HepG2 (cell line): ENCODE data around the gene ZNF365. TPM values are rescaled to one million over a fixed set of nuclear protein-coding genes. Genes with fewer than 3 reads are reported as not detected.

Experiments used
- ATAC-seq: fragments of 200-7000 bp; cut with Tn5 transposase; 3 replicates; pipeline ENCODE4 v1.9.1; 2020; ENCODE audit warnings: mild to moderate bottlenecking, moderate library complexity
- BruUV-seq: library from RNA; stranded (reverse); fragments of 400-500 nt; replicated peaks from 2 replicates; lab custom pipeline; 2021; lab: Mats Ljungman, UMichigan
- CTCF ChIA-PET: fragments of 300-600 bp; formaldehyde crosslinking; extraction: SDS; loops from one replicate; lab custom pipeline; 2021; ENCODE audit warnings: low total read pairs, inconsistent platforms, low intra/inter-chr PET ratio; lab: Yijun Ruan, JAX
- POLR2A ChIA-PET: fragments of 350-600 bp; sonication (Branson Sonifier 250); formaldehyde crosslinking; loops from one replicate; lab custom pipeline; 2020; ENCODE audit warnings: antibody characterized with exemption, inconsistent platforms; lab: Yijun Ruan, JAX
- DNase-seq: peaks from one replicate; pipeline ENCODE4 v3.0.0-alpha.2; 2015; ENCODE audit warnings: low spot score
- FAIRE-seq: peaks from 3 replicates; lab custom pipeline; 2011; peaks lifted over from hg19 to GRCh38; lab: Jason Lieb, UNC
- H2AFZ ChIP-seq: one replicate; pipeline ENCODE4 v1.6.1; 2011; ENCODE audit warnings: low read length, inconsistent platforms
- H3K27ac ChIP-seq: fragments of 300-600 bp; 3 replicates; pipeline ENCODE4 v1.8.0; 2011; ENCODE audit warnings: mixed run types, mild to moderate bottlenecking, mixed read lengths, low read length, inconsistent platforms; ENCODE audit not compliant: insufficient read depth; ENCODE audit errors: extremely low read length
- H3K27me3 ChIP-seq, 2 experiments: fragments of 200-600 bp in 1 of 2; 2 replicates in 1 of 2; 3 replicates in 1 of 2; pipeline versions ENCODE4 v1.6.0 to v1.8.0; 2011; ENCODE audit warnings: low read length in 2 of 2, mild to moderate bottlenecking in 2 of 2, moderate library complexity in 2 of 2, inconsistent platforms in 1 of 2; ENCODE audit not compliant: insufficient read depth in 2 of 2, control insufficient read depth in 1 of 2
- H3K36me3 ChIP-seq, 2 experiments: fragments of 200-600 bp in 1 of 2; replicated peaks in 1 of 2; 2 replicates in 1 of 2; 3 replicates in 1 of 2; pipeline versions ENCODE4 v1.5.1 to v1.8.0; 2011; ENCODE audit warnings: low read length in 2 of 2, inconsistent platforms in 1 of 2; ENCODE audit not compliant: insufficient read depth in 2 of 2, control insufficient read depth in 1 of 2
- H3K4me1 ChIP-seq: 2 replicates; pipeline ENCODE4 v1.5.1; 2012; ENCODE audit warnings: low read length, inconsistent platforms; ENCODE audit not compliant: insufficient read depth
- H3K4me2 ChIP-seq: 2 replicates; pipeline ENCODE4 v1.6.0; 2011; ENCODE audit warnings: low read depth, low read length, inconsistent platforms
- H3K4me3 ChIP-seq, 3 experiments: fragments of 200-600 bp in 1 of 3; sonication (generic), shearing (Covaris generic) in 1 of 3; replicated peaks in 1 of 3; 2 replicates each; pipeline ENCODE4 v1.5.1; 2011 to 2016; ENCODE audit warnings: low read length in 3 of 3, inconsistent platforms in 2 of 3, low read depth in 2 of 3, mild to moderate bottlenecking in 2 of 3, control low read depth in 1 of 3, mixed read lengths in 1 of 3; ENCODE audit not compliant: insufficient read depth in 1 of 3
- H3K79me2 ChIP-seq: one replicate; pipeline ENCODE4 v1.6.1; 2011; ENCODE audit warnings: low read length, inconsistent platforms; ENCODE audit not compliant: insufficient read depth
- H3K9ac ChIP-seq: 2 replicates; pipeline ENCODE4 v1.6.0; 2011; ENCODE audit warnings: mild to moderate bottlenecking, low read depth, low read length, inconsistent platforms; ENCODE audit not compliant: insufficient read depth
- H3K9me3 ChIP-seq: 2 replicates; pipeline ENCODE4 v1.5.1; 2012; ENCODE audit warnings: mild to moderate bottlenecking, low read length
- H4K20me1 ChIP-seq: 2 replicates; pipeline ENCODE4 v1.6.0; 2011; ENCODE audit warnings: inconsistent platforms, mild to moderate bottlenecking, low read length, moderate library complexity; ENCODE audit not compliant: insufficient read depth
- ATF7 ChIP-seq, 2 experiments: fragments of 450-650 bp in 1 of 2; sonication (generic) in 1 of 2; formaldehyde crosslinking in 1 of 2; IDR thresholded peaks; 2 replicates each; pipeline versions ENCODE4 v1.4.0 to v1.6.1; 2016 to 2020; ENCODE audit warnings: antibody characterized with exemption in 1 of 2, mild to moderate bottlenecking in 1 of 2, missing genetic modification reagents in 1 of 2
- SCMH1 ChIP-seq: sonication (generic); formaldehyde crosslinking; IDR thresholded peaks from 2 replicates; pipeline ENCODE4 v1.9.0; 2021; ENCODE audit warnings: missing genetic modification reagents, mild to moderate bottlenecking, borderline replicate concordance
- ZNF709 ChIP-seq: sonication (generic); formaldehyde crosslinking; IDR thresholded peaks from 2 replicates; pipeline ENCODE4 v1.5.0; 2020; ENCODE audit warnings: mild to moderate bottlenecking, missing genetic modification reagents
- WGBS: methylation state at CpG from one replicate; pipeline ENCODE4 v1.1.6; 2017; ENCODE audit warnings: low lambda C conversion rate; 5-methylcytosine and 5-hydroxymethylcytosine counted together
- in situ Hi-C: cut with HindIII; loops from 2 replicates; pipeline ENCODE4 v1.10.0; 2017; ENCODE audit warnings: low pct_unique_long_range_greater_than_20kb; ENCODE audit not compliant: extremely low pct_ligation_motif_present
- intact Hi-C: fragments of 100-400 bp; cut with micrococcal nuclease; formaldehyde crosslinking; loops from one replicate; pipeline ENCODE4 v1.10.0; 2022; ENCODE audit not compliant: unreplicated experiment
- polyA plus RNA-seq, 8 experiments: library from polyadenylated mRNA; depleted of rRNA in 3 of 8; stranded (reverse) in 7 of 8; unstranded in 1 of 8; fragments of >200 nt; fragmentation: Illumina TruSeq in 4 of 8; extraction: Trizol in 4 of 8; gene quantifications; 2 replicates each; pipeline versions ENCODE4 v1.2.1 to v1.2.3, GENCODE V29; 2011 to 2016; ENCODE audit warnings: low read depth in 4 of 8, missing spikeins in 1 of 8, mixed read lengths in 1 of 8; ENCODE audit not compliant: insufficient read depth in 1 of 8
- total RNA-seq, 5 experiments: library from RNA; depleted of rRNA; stranded (reverse); fragments of >200 nt; fragmentation: Illumina TruSeq; extraction: Trizol; gene quantifications; 2 replicates each; pipeline ENCODE4 v1.2.3, GENCODE V29; 2016; ENCODE audit warnings: low read depth in 1 of 5

The ZNF365 gene
- total and polyA plus RNA-seq, 2 of the 13 experiments (the other 11 are each of a cell fraction or from before 2014, with no cell fraction given), result not detected

DNA sequence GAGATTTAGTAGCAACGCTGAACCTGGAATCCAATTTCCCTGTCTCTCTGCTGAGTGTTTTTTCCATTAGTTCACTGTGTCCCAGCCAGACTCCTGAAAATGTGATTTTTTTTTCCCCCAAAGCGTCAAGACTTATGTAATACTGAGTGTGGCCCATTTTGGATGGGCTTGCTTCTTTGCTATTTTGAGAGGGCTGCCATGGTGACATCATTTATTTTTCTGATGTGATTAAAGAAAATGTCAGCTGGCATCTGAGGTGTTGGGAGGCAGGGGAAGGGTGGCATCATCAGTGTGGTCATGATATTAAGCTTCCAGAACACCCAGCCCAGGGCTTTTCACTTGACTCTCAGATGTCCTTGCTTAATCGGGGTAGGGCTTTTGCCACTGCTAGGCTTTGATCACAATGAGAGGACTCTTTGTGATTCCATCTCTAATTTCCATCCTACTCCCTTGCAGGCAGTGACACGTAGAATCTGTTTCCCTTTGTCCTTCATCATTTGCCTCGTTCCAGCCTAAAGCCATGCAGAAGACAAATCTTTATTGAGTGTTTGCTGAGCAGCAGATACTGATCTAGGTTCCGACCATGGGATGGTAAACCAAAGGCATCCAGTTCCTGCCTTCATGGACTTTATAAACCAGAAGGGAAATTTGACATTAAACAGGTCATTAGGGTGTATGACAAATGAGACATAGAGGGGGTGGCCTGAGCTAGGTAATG, 7.4 kb downstream of the ZNF365 start:
- H3K4me3 ChIP-seq, result no peak overlapping the region

DNA sequence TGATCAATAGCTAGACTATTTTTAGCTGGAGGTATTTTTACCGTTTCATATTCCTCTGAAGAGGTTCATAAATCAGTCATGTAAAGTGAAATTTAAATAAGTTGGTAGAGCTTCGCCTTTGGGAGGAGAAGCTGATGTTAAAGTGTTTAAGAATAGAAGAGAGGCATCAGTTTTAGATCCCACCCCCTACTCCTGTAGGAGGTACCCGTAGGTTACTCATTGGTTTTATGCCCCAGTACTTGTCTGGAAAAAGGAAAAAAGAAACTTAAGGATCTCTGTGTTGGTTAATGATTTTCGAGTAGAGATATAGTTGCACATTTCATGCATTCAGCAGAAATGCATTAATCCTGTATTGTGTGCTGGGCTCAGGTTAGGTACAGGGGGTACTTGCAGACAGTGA, 8.7 kb downstream of the ZNF365 start:
- CTCF ChIA-PET, result no interaction called here
- Histone ChIP-seq H3K4me1 (no peaks in the 10 kb centered on the region), H3K9ac (no peak overlapping the region), H3K79me2 (no peaks in the 10 kb centered on the region), H3K9me3 (no peaks in the 10 kb centered on the region), H3K27me3 (peaks cover 0 to 11% of the 10 kb centered on the region in 2 experiments; a peak in 4 of 5 replicates), H2AFZ (no peak overlapping the region), H3K4me3 (no peak overlapping the region), H3K36me3 (no peaks in the 10 kb centered on the region), H3K4me2 (no peak overlapping the region), H3K27ac (no peak overlapping the region), H4K20me1 (no peaks in the 10 kb centered on the region)
- POLR2A ChIA-PET, result no interaction called here
- intact Hi-C loops (no loop called here), in situ Hi-C loops (no loop called here)
- WGBS, result 8% methylated on average over 4 of the region's 4 CpGs
- FAIRE-seq (no peak), ATAC-seq (no peak), DNase-seq (no peak)
- no TSS peak for BruUV-seq
- TF ChIP-seq SCMH1 (CRISPR knock-in tag), result no peak

More for the DNA sequence above, 7.4 kb downstream of the ZNF365 start:
- Histone ChIP-seq H2AFZ (no peak overlapping the region), H3K27me3 (peaks cover 0 to 15% of the 10 kb centered on the region in 2 experiments; a peak in 3 of 5 replicates), H3K79me2 (no peaks in the 10 kb centered on the region), H3K27ac (no peak overlapping the region), H3K9me3 (no peaks in the 10 kb centered on the region), H4K20me1 (no peaks in the 10 kb centered on the region), H3K9ac (no peak overlapping the region), H3K4me1 (no peaks in the 10 kb centered on the region), H3K36me3 (no peaks in the 10 kb centered on the region), H3K4me2 (no peak overlapping the region)
- no TSS peak for BruUV-seq
- 6% methylated on average over 6 of the region's 6 CpGs for WGBS
- TF ChIP-seq ATF7 (IDR thresholded peaks at IDR 0.05) (0 out of 2 replicates have a peak, but pooled peaks have one; percentile 27), ATF7 (CRISPR knock-in tag; IDR thresholded peaks at IDR 0.05) (no peak), ZNF709 (CRISPR knock-in tag) (no peak)
- FAIRE-seq, result no peak
- no peak for DNase-seq
- ChIA-PET CTCF (no interaction called here), POLR2A (no interaction called here)
- ATAC-seq, result no peak
- intact Hi-C loops (no loop called here), in situ Hi-C loops (no loop called here)
